ENCODE measurements around the gene ZNF529. TPM values are rescaled to one million over a fixed set of nuclear protein-coding genes. Genes with fewer than 3 reads are reported as not detected.

The ZNF529 gene
- total RNA-seq, 1 donor from 2014 or later = 10.6 TPM

DNA sequence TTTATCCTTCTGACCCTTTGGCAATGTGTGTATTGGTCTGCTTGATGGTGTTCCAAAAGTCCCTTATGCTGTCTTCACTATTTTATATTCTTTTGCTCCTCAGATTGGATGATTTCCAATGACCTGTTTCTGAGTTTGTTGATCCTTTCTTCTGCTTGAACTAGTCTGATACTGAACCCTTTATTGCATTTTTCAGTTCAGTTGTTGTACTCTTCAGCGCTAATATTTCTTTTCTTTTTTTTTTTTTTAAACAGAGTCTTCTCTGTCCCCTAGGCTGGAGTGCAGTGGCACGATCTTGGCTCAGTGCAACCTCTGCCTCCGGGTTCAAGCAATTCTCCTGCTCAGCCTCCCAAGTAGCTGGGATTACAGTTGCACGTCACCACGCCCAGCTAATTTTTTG is 71.1 kb downstream of the ZNF529 start:
- intact Hi-C loops (cut with DNase I) = no loop called here
- DNase-seq = no peak
- no peaks in the 10 kb centered on the region for H3K36me3 ChIP-seq
- no peaks in the 10 kb centered on the region for H3K27me3 ChIP-seq (ENCODE audit: low read depth)
- H3K4me3 ChIP-seq = no peak overlapping the region
- H3K4me1 ChIP-seq = no peaks in the 10 kb centered on the region
- no peak overlapping the region for H3K27ac ChIP-seq
- no peak for ATAC-seq
- TF ChIP-seq, protein P1, sequence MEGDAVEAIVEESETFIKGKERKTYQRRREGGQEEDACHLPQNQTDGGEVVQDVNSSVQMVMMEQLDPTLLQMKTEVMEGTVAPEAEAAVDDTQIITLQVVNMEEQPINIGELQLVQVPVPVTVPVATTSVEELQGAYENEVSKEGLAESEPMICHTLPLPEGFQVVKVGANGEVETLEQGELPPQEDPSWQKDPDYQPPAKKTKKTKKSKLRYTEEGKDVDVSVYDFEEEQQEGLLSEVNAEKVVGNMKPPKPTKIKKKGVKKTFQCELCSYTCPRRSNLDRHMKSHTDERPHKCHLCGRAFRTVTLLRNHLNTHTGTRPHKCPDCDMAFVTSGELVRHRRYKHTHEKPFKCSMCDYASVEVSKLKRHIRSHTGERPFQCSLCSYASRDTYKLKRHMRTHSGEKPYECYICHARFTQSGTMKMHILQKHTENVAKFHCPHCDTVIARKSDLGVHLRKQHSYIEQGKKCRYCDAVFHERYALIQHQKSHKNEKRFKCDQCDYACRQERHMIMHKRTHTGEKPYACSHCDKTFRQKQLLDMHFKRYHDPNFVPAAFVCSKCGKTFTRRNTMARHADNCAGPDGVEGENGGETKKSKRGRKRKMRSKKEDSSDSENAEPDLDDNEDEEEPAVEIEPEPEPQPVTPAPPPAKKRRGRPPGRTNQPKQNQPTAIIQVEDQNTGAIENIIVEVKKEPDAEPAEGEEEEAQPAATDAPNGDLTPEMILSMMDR (IDR thresholded peaks at IDR 0.05) = no peak
- peaks cover 77% of the 10 kb centered on the region for H3K9me3 ChIP-seq

DNA sequence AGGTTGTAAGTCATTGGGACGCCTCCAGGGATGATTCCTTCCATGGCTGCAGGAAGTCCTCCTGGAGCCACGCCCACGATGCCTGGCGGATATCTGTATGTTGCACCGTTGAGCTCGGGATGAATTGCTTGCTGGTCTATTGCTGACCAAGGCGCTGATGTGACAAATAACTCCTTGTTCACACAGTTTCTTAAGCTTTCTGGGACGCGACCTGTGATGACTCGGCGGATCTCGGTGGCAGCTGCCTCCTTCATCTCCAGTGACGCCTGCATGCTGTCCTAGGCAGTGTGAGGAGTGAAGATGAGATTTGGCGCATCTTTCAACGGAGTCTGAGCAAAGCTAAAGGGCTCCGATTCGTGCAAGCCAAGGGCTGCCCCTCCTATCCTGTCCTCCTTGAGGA is 76.1 kb downstream of the ZNF529 start:
- Histone ChIP-seq H3K36me3 (no peaks in the 10 kb centered on the region), H3K4me3 (no peak overlapping the region), H3K4me1 (no peaks in the 10 kb centered on the region), H3K9me3 (peaks cover 42% of the 10 kb centered on the region), H3K27ac (no peak overlapping the region), H3K27me3 (ENCODE audit: low read depth) (no peaks in the 10 kb centered on the region)
- DNase-seq (no peak), ATAC-seq (no peak)
- intact Hi-C loops (cut with DNase I) = no loop called here
- TF ChIP-seq, protein P1 (IDR thresholded peaks at IDR 0.05) = no peak

Other genes with a start within 250 kb of the ZNF529 start
- 7.7 TPM for gene ZFP14, start 194.1 kb downstream of the ZNF529 start, total RNA-seq
- 4.0 TPM for gene ZFP82, start 154.6 kb downstream of the ZNF529 start, total RNA-seq
- 11.3 TPM for gene ZNF566, start 83.7 kb downstream of the ZNF529 start, total RNA-seq
- gene ZNF260, start 45.0 kb downstream of the ZNF529 start, total RNA-seq = 12.5 TPM
- gene ZNF382, start 32.0 kb upstream of the ZNF529 start, total RNA-seq = 5.2 TPM
- gene ZNF461, start 93.5 kb upstream of the ZNF529 start, total RNA-seq = 7.5 TPM
- 6.1 TPM for gene ZNF567, start 114.3 kb upstream of the ZNF529 start, total RNA-seq
- 3.3 TPM for gene ZNF850, start 199.5 kb upstream of the ZNF529 start, total RNA-seq

All from lower lobe of right lung (tissue), 2 donors.